Ovary (tissue), 9 donors: ENCODE measurements around the gene CTTN. TPM values are rescaled to one million over a fixed set of nuclear protein-coding genes. Genes with fewer than 3 reads are reported as not detected.

ENCODE experiments used
- DNase-seq, 5 donors: peaks; one replicate each; pipeline ENCODE4 v3.0.0-alpha.2; 2019 to 2020
- H3K27ac ChIP-seq, 2 donors: fragments of 200-600 bp; one replicate each; pipeline versions ENCODE4 v1.5.1 to v1.8.0; 2019 to 2022
- H3K27me3 ChIP-seq: fragments of 200-600 bp; one replicate; pipeline ENCODE4 v1.8.0; 2022
- H3K36me3 ChIP-seq: fragments of 200-600 bp; sonication (generic); one replicate; pipeline ENCODE4 v1.5.1; 2019
- H3K4me1 ChIP-seq: one replicate; pipeline ENCODE4 v1.8.1; 2013; ENCODE audit warnings: mild to moderate bottlenecking, moderate library complexity; ENCODE audit not compliant: insufficient read depth
- H3K4me3 ChIP-seq: fragments of 200-600 bp; sonication (generic); one replicate; pipeline ENCODE4 v1.5.1; 2017
- H3K9me3 ChIP-seq, 2 donors: fragments of 200-600 bp in 1 of 2; sonication (generic) in 1 of 2; one replicate each; pipeline versions ENCODE4 v1.5.1 to v1.8.1; 2013 to 2019; ENCODE audit warnings: mild to moderate bottlenecking in 1 of 2, moderate library complexity in 1 of 2
- EP300 ChIP-seq: sonication (generic); formaldehyde crosslinking; IDR thresholded peaks from one replicate; pipeline ENCODE4 v1.6.1; 2017; ENCODE audit warnings: antibody characterized with exemption
- POLR2A ChIP-seq: fragments of 450-650 bp; IDR thresholded peaks from one replicate; pipeline ENCODE4 v1.6.1; 2017; ENCODE audit warnings: antibody characterized with exemption, mild to moderate bottlenecking, moderate library complexity
- WGBS, 3 donors: extraction: QIAGEN DNeasy Blood & Tissue Kit in 1 of 3; methylation state at CpG; one replicate each; pipeline versions ENCODE4 v1.1.5 to v1.1.7; 2013 to 2017; 5-methylcytosine and 5-hydroxymethylcytosine counted together
- intact Hi-C, 4 donors: fragments of 100-400 bp; cut with DNase I; formaldehyde crosslinking; loops; one replicate each; pipeline versions ENCODE4 v1.11.0 to v1.15.1; 2022 to 2023
- polyA plus RNA-seq, 2 donors: library from polyadenylated mRNA; stranded (reverse); fragments of 200-250 nt in 1 of 2; fragments of 350-450 nt in 1 of 2; fragmentation: Illumina TruSeq in 1 of 2; extraction: RNeasy Lipid Tissue Mini Kit (QIAGEN cat#74804) in 1 of 2; gene quantifications; one replicate each; pipeline ENCODE4 v1.2.3, GENCODE V29; 2013 to 2014
- total RNA-seq, 7 donors: library from RNA; depleted of rRNA in 2 of 7; stranded (reverse); fragments of >200 nt in 2 of 7; fragmentation: NEBNext Ultra II Directional in 3 of 7; extraction: Animal tissue kit (Norgen Biotek cat#: 25700) in 3 of 7; gene quantifications; one replicate each; pipeline versions ENCODE4 v1.1.0 to v1.2.4, GENCODE V29; 2016 to 2023
- TF ChIP-seq, protein P1 (sequence below), 3 donors: fragments of 450-650 bp in 2 of 3; fragments of 200-600 bp in 1 of 3; IDR thresholded peaks; one replicate each; pipeline versions ENCODE4 v1.5.1 to v1.8.0; 2016 to 2022; ENCODE audit warnings: antibody characterized with exemption in 3 of 3, mild to moderate bottlenecking in 1 of 3
- donor health status: DM: no; HTN: no; CAD: no; lungs with moderate emphysema.
- donor health status: DM: no; HTN: no; CAD: no.
- donor health status: Bipolar disorder and iron deficiency.
- donor health status: DM: yes; HTN: yes; CAD: no.
- donor health status: DM: no; HTN: no; CAD: no.
- donor health status: DM: yes; HTN: yes; CAD: no.

CTTN gene
- total and polyA plus RNA-seq, 9 donors: 129 to 321 (median 205) TPM

DNA sequence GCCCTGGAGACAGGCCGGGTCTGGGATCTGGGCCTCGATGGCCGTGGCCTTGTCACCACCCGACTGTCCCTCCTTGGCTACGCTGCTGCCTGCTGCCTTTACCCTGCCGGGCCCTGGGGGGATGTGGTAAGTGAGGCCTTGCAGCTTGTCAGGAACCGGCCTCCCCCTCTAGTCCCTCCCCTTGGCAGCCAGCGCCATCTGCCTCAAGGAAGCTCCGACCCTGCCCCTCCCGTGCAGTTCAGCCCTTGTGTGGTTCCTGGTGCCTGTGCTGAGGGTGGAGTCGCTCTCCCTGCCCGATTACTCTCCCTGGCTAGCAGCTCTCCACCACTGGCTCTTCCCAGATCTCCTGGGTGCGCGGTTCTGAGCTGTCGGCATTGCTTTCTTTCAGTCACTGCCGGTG lies 33.7 kb downstream of the CTTN start:
- TF ChIP-seq POLR2A (no peak), EP300 (no peak)
- TF ChIP-seq, protein P1, sequence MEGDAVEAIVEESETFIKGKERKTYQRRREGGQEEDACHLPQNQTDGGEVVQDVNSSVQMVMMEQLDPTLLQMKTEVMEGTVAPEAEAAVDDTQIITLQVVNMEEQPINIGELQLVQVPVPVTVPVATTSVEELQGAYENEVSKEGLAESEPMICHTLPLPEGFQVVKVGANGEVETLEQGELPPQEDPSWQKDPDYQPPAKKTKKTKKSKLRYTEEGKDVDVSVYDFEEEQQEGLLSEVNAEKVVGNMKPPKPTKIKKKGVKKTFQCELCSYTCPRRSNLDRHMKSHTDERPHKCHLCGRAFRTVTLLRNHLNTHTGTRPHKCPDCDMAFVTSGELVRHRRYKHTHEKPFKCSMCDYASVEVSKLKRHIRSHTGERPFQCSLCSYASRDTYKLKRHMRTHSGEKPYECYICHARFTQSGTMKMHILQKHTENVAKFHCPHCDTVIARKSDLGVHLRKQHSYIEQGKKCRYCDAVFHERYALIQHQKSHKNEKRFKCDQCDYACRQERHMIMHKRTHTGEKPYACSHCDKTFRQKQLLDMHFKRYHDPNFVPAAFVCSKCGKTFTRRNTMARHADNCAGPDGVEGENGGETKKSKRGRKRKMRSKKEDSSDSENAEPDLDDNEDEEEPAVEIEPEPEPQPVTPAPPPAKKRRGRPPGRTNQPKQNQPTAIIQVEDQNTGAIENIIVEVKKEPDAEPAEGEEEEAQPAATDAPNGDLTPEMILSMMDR (IDR thresholded peaks at IDR 0.05): no peak
- no peaks in the 10 kb centered on the region for H3K36me3 ChIP-seq
- 57 to 69% (median 62%) methylated on average over 16 of the region's 16 CpGs for WGBS, 3 donors
- no peaks in the 10 kb centered on the region for H3K4me1 ChIP-seq
- no peaks in the 10 kb centered on the region for H3K9me3 ChIP-seq
- intact Hi-C loops: no loop called here
- no peaks in the 10 kb centered on the region for H3K27me3 ChIP-seq
- H3K4me3 ChIP-seq: no peak overlapping the region
- H3K27ac ChIP-seq: no peak overlapping the region
- no peak for DNase-seq

GRCh38 chr11:70432580-70432979 lies 34.3 kb downstream of the CTTN start:
- H3K27ac ChIP-seq: no peak overlapping the region
- H3K4me1 ChIP-seq: no peaks in the 10 kb centered on the region
- H3K36me3 ChIP-seq: no peaks in the 10 kb centered on the region
- no peak overlapping the region for H3K4me3 ChIP-seq
- TF ChIP-seq POLR2A (no peak), EP300 (no peak)
- TF ChIP-seq, protein P1 (IDR thresholded peaks at IDR 0.05): no peak
- intact Hi-C loops: no loop called here
- no peak for DNase-seq
- H3K27me3 ChIP-seq: no peaks in the 10 kb centered on the region
- no peaks in the 10 kb centered on the region for H3K9me3 ChIP-seq
- WGBS, 3 donors: 78 to 82% (median 80%) methylated on average over 15 of the region's 15 CpGs

DNA sequence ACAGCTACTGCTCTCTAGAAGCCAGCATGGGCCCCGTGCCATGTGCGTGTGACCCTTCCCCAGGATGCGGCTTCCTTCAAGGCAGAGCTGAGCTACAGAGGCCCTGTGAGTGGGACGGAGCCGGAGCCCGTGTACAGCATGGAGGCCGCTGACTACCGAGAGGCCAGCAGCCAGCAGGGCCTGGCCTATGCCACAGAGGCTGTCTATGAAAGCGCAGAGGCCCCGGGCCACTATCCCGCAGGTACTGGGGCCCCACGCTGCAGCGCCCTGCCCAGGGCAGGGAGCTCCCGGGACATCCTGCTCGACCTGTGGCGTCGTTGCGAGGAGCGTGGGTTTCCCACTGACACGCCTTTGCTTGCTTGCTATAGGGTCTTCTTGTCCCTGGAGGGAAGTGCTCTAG lies 34.7 kb downstream of the CTTN start:
- H3K27me3 ChIP-seq: no peaks in the 10 kb centered on the region
- no peaks in the 10 kb centered on the region for H3K4me1 ChIP-seq
- WGBS, 3 donors: 90 to 94% (median 93%) methylated on average over 20 of the region's 20 CpGs
- H3K27ac ChIP-seq: no peak overlapping the region
- no peak for DNase-seq
- intact Hi-C loops: no loop called here
- TF ChIP-seq POLR2A (no peak), EP300 (no peak)
- TF ChIP-seq, protein P1 (IDR thresholded peaks at IDR 0.05): no peak
- no peaks in the 10 kb centered on the region for H3K36me3 ChIP-seq
- no peak overlapping the region for H3K4me3 ChIP-seq
- no peaks in the 10 kb centered on the region for H3K9me3 ChIP-seq

- Histone ChIP-seq H3K27ac (no peak overlapping the region), H3K27me3 (no peaks in the 10 kb centered on the region), H3K4me1 (no peaks in the 10 kb centered on the region), H3K36me3 (no peaks in the 10 kb centered on the region), H3K4me3 (no peak overlapping the region), H3K9me3 (no peaks in the 10 kb centered on the region)
- TF ChIP-seq POLR2A (no peak), EP300 (no peak)
- TF ChIP-seq, protein P1 (IDR thresholded peaks at IDR 0.05): no peak
- WGBS, 3 donors: 75 to 82% (median 78%) methylated on average over 13 of the region's 13 CpGs
- no peak for DNase-seq
- intact Hi-C loops: no loop called here
Observed at GRCh38 chr11:70433526-70433925, 35.2 kb downstream of the CTTN start.
